Endodermal cell (in vitro differentiated cells): ENCODE measurements around the gene BZW1. TPM values are rescaled to one million over a fixed set of nuclear protein-coding genes. Genes with fewer than 3 reads are reported as not detected.
A peak's percentile ranks its signal among the peaks of the same experiment; 100 is the strongest.

Experiments used
- DNase-seq: peaks from one replicate; pipeline ENCODE4 v3.0.0-alpha.2; 2017
- H3K27ac ChIP-seq: 2 replicates; pipeline ENCODE4 v1.5.1; 2013; ENCODE audit warnings: mild to moderate bottlenecking, low read depth, low read length, moderate library complexity
- H3K27me3 ChIP-seq: 2 replicates; pipeline ENCODE4 v1.6.1; 2013; ENCODE audit warnings: mild to moderate bottlenecking, low read length, moderate library complexity; ENCODE audit not compliant: insufficient read depth, control insufficient read depth, poor library complexity, severe bottlenecking
- H3K36me3 ChIP-seq: 2 replicates; pipeline ENCODE4 v1.7.0; 2013; ENCODE audit warnings: mild to moderate bottlenecking, low read length, moderate library complexity; ENCODE audit not compliant: control insufficient read depth, insufficient read depth
- H3K4me1 ChIP-seq: one replicate; pipeline ENCODE4 v1.7.0; 2013; ENCODE audit warnings: low read length; ENCODE audit not compliant: control insufficient read depth, insufficient read depth
- H3K4me3 ChIP-seq: 2 replicates; pipeline ENCODE4 v1.5.1; 2013; ENCODE audit warnings: mild to moderate bottlenecking, low read length, moderate library complexity
- H3K9ac ChIP-seq: 2 replicates; pipeline ENCODE4 v1.6.1; 2013; ENCODE audit warnings: mild to moderate bottlenecking, low read length, moderate library complexity; ENCODE audit not compliant: poor library complexity, severe bottlenecking; ENCODE audit errors: extremely low read depth
- H3K9me3 ChIP-seq: 2 replicates; pipeline ENCODE4 v1.6.1; 2013; ENCODE audit warnings: mild to moderate bottlenecking, low read length, moderate library complexity; ENCODE audit not compliant: control insufficient read depth
- H3K27ac Mint-ChIP-seq: 2 replicates; pipeline ENCODE4 v1.8.0; 2020; ENCODE audit warnings: mixed read lengths
- H3K27me3 Mint-ChIP-seq: 2 replicates; pipeline ENCODE4 v1.8.0; 2021; ENCODE audit warnings: mild to moderate bottlenecking, mixed read lengths; ENCODE audit not compliant: insufficient read depth
- H3K36me3 Mint-ChIP-seq: 2 replicates; pipeline ENCODE4 v1.8.0; 2020; ENCODE audit warnings: low read depth, mixed read lengths
- H3K4me1 Mint-ChIP-seq: 2 replicates; pipeline ENCODE4 v1.8.0; 2020; ENCODE audit warnings: mixed read lengths
- H3K4me3 Mint-ChIP-seq: 2 replicates; pipeline ENCODE4 v1.8.0; 2020; ENCODE audit warnings: mild to moderate bottlenecking, moderate library complexity, mixed read lengths
- H3K9me3 Mint-ChIP-seq: 2 replicates; pipeline ENCODE4 v1.8.0; 2020; ENCODE audit warnings: mild to moderate bottlenecking, mixed read lengths
- WGBS, 2 experiments: methylation state at CpG; one replicate each; pipeline versions ENCODE4 v1.1.5 to v1.1.7; 2013; ENCODE audit warnings: missing lambda C conversion rate in 2 of 2, mixed read lengths in 1 of 2; ENCODE audit not compliant: insufficient coverage in 1 of 2, insufficient read length in 1 of 2; 5-methylcytosine and 5-hydroxymethylcytosine counted together
- total RNA-seq, 2 donors: library from RNA; stranded (reverse); fragmentation: NEBNext Ultra II Directional in 1 of 2; extraction: Animal tissue kit (Norgen Biotek cat#: 25700) in 1 of 2; gene quantifications; 2 replicates in 1 of 2; 3 replicates in 1 of 2; pipeline ENCODE4 v1.2.1, GENCODE V29; 2021
- TF ChIP-seq, protein P1 (sequence below): fragments of 200-600 bp; sonication (generic); conservative IDR thresholded peaks from 2 replicates; pipeline ENCODE4 v1.5.0; 2021; ENCODE audit warnings: antibody characterized with exemption, mild to moderate bottlenecking

The BZW1 gene
- total RNA-seq, 2 donors from 2014 or later, result 314 to 323 TPM

DNA sequence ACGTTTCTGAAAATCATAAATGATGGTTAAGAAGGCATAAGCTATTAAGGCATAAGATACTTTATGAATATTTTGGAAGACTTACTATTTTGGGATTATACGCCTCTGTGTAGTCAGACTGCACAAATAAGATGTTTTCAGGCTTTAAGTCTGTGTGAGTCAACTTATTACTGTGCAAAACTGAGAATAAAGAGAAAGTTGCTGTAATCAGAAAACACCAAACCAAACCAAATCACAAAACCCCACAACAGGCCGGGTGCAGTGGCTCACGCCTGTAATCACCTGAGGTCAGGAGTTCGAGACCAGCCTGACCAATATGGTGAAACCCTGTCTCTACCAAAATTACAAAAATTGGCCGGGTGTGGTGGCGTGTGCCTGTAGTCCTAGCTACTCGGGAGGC is 45.1 kb downstream of the BZW1 start:
- no peaks in the 10 kb centered on the region for H3K27me3 ChIP-seq
- no peak overlapping the region for H3K4me3 ChIP-seq
- no peaks in the 10 kb centered on the region for H3K4me1 ChIP-seq
- H3K36me3 ChIP-seq, result peaks cover 100% of the 10 kb centered on the region
- DNase-seq, result no peak
- Mint-ChIP-seq H3K27ac (no peak overlapping the region), H3K4me1 (peaks cover 7% of the 10 kb centered on the region), H3K4me3 (no peak overlapping the region), H3K9me3 (no peaks in the 10 kb centered on the region), H3K36me3 (peaks cover 87% of the 10 kb centered on the region), H3K27me3 (no peaks in the 10 kb centered on the region)
- no peak overlapping the region for H3K9ac ChIP-seq
- no peak overlapping the region for H3K27ac ChIP-seq
- no peaks in the 10 kb centered on the region for H3K9me3 ChIP-seq
- TF ChIP-seq, protein P1, sequence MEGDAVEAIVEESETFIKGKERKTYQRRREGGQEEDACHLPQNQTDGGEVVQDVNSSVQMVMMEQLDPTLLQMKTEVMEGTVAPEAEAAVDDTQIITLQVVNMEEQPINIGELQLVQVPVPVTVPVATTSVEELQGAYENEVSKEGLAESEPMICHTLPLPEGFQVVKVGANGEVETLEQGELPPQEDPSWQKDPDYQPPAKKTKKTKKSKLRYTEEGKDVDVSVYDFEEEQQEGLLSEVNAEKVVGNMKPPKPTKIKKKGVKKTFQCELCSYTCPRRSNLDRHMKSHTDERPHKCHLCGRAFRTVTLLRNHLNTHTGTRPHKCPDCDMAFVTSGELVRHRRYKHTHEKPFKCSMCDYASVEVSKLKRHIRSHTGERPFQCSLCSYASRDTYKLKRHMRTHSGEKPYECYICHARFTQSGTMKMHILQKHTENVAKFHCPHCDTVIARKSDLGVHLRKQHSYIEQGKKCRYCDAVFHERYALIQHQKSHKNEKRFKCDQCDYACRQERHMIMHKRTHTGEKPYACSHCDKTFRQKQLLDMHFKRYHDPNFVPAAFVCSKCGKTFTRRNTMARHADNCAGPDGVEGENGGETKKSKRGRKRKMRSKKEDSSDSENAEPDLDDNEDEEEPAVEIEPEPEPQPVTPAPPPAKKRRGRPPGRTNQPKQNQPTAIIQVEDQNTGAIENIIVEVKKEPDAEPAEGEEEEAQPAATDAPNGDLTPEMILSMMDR, result no peak
- 97 to 100% methylated on average over 1 to 8 of the region's 8 CpGs for WGBS, 2 experiments

- Histone ChIP-seq H3K9me3 (no peaks in the 10 kb centered on the region), H3K27me3 (no peaks in the 10 kb centered on the region), H3K9ac (no peak overlapping the region), H3K36me3 (peaks cover 68% of the 10 kb centered on the region), H3K4me1 (no peaks in the 10 kb centered on the region), H3K4me3 (peak overlapping the region; percentile 91), H3K27ac (no peak overlapping the region)
- H3K9me3 Mint-ChIP-seq, result no peaks in the 10 kb centered on the region
- no peaks in the 10 kb centered on the region for H3K27me3 Mint-ChIP-seq
- H3K4me3 Mint-ChIP-seq, result no peak overlapping the region
- TF ChIP-seq, protein P1, result no peak
- DNase-seq, result no peak
- H3K36me3 Mint-ChIP-seq, result peaks cover 60% of the 10 kb centered on the region
- H3K27ac Mint-ChIP-seq, result no peak overlapping the region
- 93 to 96% methylated on average over 7 to 9 of the region's 12 CpGs for WGBS, 2 experiments
- peaks cover 13% of the 10 kb centered on the region for H3K4me1 Mint-ChIP-seq
These were observed 48.5 kb downstream of the BZW1 start for GRCh38 chr2:200860092-200860795.

DNA sequence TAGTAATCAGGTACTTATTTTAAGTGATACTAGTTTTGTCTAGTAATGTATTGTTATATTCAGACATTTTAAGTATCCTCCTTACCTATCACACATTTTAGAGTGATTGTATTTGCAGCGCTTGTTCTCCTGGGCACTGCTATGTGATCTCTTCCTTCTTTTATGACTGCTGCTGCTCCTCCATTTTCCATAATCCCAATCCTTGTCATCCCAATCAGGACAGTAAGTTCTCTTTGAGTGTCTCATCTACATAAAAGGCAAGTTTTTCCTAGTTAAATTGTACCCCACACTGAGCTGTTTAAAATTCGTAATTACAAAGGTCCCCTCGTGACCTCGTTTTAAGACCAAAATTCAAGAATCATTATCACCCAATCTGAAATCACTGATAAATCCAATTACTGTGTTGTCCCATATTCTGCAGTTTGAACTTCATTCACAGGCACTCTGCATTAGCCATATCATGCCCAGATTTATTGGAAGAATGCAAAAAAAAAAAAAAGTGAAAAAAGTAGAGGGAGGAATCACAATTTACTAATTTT is 50.0 kb downstream of the BZW1 start:
- no peak for DNase-seq
- peak overlapping the region; percentile 92 for H3K4me3 Mint-ChIP-seq
- no peaks in the 10 kb centered on the region for H3K9me3 ChIP-seq
- peaks cover 54% of the 10 kb centered on the region for H3K36me3 ChIP-seq
- peak overlapping the region; percentile 91 for H3K4me3 ChIP-seq
- no peaks in the 10 kb centered on the region for H3K27me3 Mint-ChIP-seq
- 54 to 63% methylated on average over 4 of the region's 4 CpGs for WGBS, 2 experiments
- no peaks in the 10 kb centered on the region for H3K9me3 Mint-ChIP-seq
- H3K9ac ChIP-seq, result peak overlapping the region; percentile 99
- H3K4me1 Mint-ChIP-seq, result peaks cover 13% of the 10 kb centered on the region
- peak overlapping the region; percentile 99 for H3K27ac Mint-ChIP-seq
- TF ChIP-seq, protein P1, result no peak
- peaks cover 53% of the 10 kb centered on the region for H3K36me3 Mint-ChIP-seq
- H3K4me1 ChIP-seq, result no peaks in the 10 kb centered on the region
- no peak overlapping the region for H3K27ac ChIP-seq
- no peaks in the 10 kb centered on the region for H3K27me3 ChIP-seq
